Stomach (tissue), 9 donors: ENCODE results near the gene RXFP4. TPM values are rescaled to one million over a fixed set of nuclear protein-coding genes. Genes with fewer than 3 reads are reported as not detected.

Experiments
- DNase-seq, 2 donors: peaks; one replicate each; pipeline versions ENCODE4 v3.0.0 to v3.0.0-alpha.2; 2013 to 2019
- H3K27ac ChIP-seq, 5 donors: fragments of 200-600 bp in 4 of 5; sonication (generic) in 4 of 5; one replicate each; pipeline ENCODE4 v1.5.1; 2013 to 2019; ENCODE audit warnings: mild to moderate bottlenecking in 1 of 5, moderate library complexity in 1 of 5
- H3K27me3 ChIP-seq, 3 donors: fragments of 200-600 bp; sonication (generic); one replicate each; pipeline ENCODE4 v1.5.1; 2017 to 2019; ENCODE audit warnings: mixed run types in 1 of 3
- H3K36me3 ChIP-seq, 4 donors: fragments of 200-600 bp; sonication (generic); 1 replicate in 3 of 4; 2 replicates in 1 of 4; pipeline ENCODE4 v1.5.1; 2016 to 2019
- H3K4me1 ChIP-seq, 4 donors: fragments of 200-600 bp; sonication (generic); one replicate each; pipeline ENCODE4 v1.5.1; 2016 to 2019
- H3K4me3 ChIP-seq, 4 donors: fragments of 200-600 bp; sonication (generic) in 3 of 4; one replicate each; pipeline ENCODE4 v1.5.1; 2016 to 2019; ENCODE audit warnings: mild to moderate bottlenecking in 1 of 4
- H3K9me3 ChIP-seq, 4 donors: fragments of 200-600 bp; sonication (generic); one replicate each; pipeline ENCODE4 v1.5.1; 2016 to 2019
- EP300 ChIP-seq: sonication (generic); formaldehyde crosslinking; IDR thresholded peaks from one replicate; pipeline ENCODE4 v1.6.1; 2017; ENCODE audit warnings: antibody characterized with exemption
- POLR2A ChIP-seq, 4 donors: fragments of 450-650 bp; IDR thresholded peaks; one replicate each; pipeline ENCODE4 v1.6.1; 2016; ENCODE audit warnings: antibody characterized with exemption in 4 of 4, control low read depth in 2 of 4, mild to moderate bottlenecking in 1 of 4, moderate library complexity in 1 of 4
- POLR2AphosphoS5 ChIP-seq, 3 donors: sonication (generic); formaldehyde crosslinking; IDR thresholded peaks; one replicate each; pipeline ENCODE4 v1.6.1; 2016; ENCODE audit warnings: antibody characterized with exemption in 3 of 3
- WGBS, 5 donors: extraction: QIAGEN DNeasy Blood & Tissue Kit in 3 of 5; methylation state at CpG; one replicate each; pipeline versions ENCODE4 v1.1.5 to v1.1.7; 2013 to 2018; 5-methylcytosine and 5-hydroxymethylcytosine counted together
- intact Hi-C: fragments of 100-400 bp; cut with DNase I; formaldehyde crosslinking; loops from one replicate; pipeline ENCODE4 v1.15.1; 2023; ENCODE audit warnings: low total_unique reads
- polyA plus RNA-seq, 3 donors: library from polyadenylated mRNA; stranded (reverse); fragments of 200-250 nt; gene quantifications; one replicate each; pipeline ENCODE4 v1.2.3, GENCODE V29; 2013
- total RNA-seq, 5 donors: library from RNA; depleted of rRNA; stranded (reverse); fragments of >200 nt; gene quantifications; one replicate each; pipeline versions ENCODE4 v1.1.0 to v1.2.3, GENCODE V29; 2014 to 2016
- TF ChIP-seq, protein P1 (sequence below), 7 experiments: fragments of 450-650 bp in 4 of 7; fragments of 200-600 bp in 3 of 7; sonication (generic) in 3 of 7; IDR thresholded peaks; one replicate each; pipeline ENCODE4 v1.5.1; 2016 to 2019; ENCODE audit warnings: antibody characterized with exemption in 7 of 7, control low read depth in 2 of 7, mild to moderate bottlenecking in 1 of 7
- donor health status: healthy with polysubstance abuse.
- donor health status: Bipolar disorder and iron deficiency.
- donor health status: healthy.

RXFP4 gene
- total and polyA plus RNA-seq, 8 donors = 50.4 TPM; not detected in 7

DNA sequence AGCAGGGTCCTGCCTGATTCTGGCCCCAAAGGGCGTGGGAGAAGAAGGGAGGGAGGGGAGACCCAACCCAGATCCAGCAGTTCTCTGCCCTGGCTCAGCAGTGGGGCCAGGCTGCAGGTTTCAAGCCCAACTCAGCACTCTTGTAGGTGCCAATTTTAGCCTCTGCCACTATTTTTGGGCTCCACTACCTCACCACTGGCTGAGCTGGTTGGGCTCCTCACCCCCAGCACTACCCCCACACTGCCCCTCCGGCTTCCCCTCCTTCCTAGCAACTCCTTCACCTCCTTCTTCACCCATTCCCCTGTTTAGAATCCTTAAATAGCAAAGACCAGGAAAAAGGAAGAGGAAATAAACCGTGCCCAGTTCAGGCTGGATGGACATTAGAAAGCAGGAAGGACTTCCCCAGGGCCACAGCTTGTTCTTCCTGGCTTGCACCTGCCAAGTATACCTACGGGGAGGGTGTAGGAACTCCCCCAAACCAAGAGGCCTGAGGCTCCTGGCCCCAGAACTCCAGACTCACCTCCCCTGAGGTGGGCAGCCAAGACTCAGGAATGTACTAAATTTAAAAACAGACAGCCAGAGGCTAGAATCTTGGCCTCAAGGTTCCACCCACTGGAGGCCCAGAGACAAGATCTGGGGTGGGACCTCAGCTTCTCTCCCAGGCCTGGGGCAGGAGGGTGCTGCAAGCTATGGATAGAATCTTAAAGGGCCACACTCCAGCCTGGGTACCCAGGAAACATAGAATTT lies 38.3 kb downstream of the RXFP4 start:
- TF ChIP-seq POLR2AphosphoS5 (IDR thresholded peaks at IDR 0.05) (no peak), EP300 (no peak), POLR2A (IDR thresholded peaks at IDR 0.05) (no peak)
- TF ChIP-seq, protein P1, sequence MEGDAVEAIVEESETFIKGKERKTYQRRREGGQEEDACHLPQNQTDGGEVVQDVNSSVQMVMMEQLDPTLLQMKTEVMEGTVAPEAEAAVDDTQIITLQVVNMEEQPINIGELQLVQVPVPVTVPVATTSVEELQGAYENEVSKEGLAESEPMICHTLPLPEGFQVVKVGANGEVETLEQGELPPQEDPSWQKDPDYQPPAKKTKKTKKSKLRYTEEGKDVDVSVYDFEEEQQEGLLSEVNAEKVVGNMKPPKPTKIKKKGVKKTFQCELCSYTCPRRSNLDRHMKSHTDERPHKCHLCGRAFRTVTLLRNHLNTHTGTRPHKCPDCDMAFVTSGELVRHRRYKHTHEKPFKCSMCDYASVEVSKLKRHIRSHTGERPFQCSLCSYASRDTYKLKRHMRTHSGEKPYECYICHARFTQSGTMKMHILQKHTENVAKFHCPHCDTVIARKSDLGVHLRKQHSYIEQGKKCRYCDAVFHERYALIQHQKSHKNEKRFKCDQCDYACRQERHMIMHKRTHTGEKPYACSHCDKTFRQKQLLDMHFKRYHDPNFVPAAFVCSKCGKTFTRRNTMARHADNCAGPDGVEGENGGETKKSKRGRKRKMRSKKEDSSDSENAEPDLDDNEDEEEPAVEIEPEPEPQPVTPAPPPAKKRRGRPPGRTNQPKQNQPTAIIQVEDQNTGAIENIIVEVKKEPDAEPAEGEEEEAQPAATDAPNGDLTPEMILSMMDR (IDR thresholded peaks at IDR 0.05) = no peak
- Histone ChIP-seq H3K36me3 (no peaks in the 10 kb centered on the region), H3K27ac (peak overlapping the region; percentile 88 to 98 (median 93)), H3K4me1 (peaks cover 75 to 88% (median 82%) of the 10 kb centered on the region in 4 donors), H3K4me3 (peak overlapping the region; percentile 68 to 90 (median 72)), H3K27me3 (no peaks in the 10 kb centered on the region), H3K9me3 (no peaks in the 10 kb centered on the region)
- intact Hi-C loops = no loop called here
- 10 to 27% (median 13%) methylated on average over 4 of the region's 4 CpGs for WGBS, 5 donors
- peak in 1 of 2 donors; percentile 60 for DNase-seq

DNA sequence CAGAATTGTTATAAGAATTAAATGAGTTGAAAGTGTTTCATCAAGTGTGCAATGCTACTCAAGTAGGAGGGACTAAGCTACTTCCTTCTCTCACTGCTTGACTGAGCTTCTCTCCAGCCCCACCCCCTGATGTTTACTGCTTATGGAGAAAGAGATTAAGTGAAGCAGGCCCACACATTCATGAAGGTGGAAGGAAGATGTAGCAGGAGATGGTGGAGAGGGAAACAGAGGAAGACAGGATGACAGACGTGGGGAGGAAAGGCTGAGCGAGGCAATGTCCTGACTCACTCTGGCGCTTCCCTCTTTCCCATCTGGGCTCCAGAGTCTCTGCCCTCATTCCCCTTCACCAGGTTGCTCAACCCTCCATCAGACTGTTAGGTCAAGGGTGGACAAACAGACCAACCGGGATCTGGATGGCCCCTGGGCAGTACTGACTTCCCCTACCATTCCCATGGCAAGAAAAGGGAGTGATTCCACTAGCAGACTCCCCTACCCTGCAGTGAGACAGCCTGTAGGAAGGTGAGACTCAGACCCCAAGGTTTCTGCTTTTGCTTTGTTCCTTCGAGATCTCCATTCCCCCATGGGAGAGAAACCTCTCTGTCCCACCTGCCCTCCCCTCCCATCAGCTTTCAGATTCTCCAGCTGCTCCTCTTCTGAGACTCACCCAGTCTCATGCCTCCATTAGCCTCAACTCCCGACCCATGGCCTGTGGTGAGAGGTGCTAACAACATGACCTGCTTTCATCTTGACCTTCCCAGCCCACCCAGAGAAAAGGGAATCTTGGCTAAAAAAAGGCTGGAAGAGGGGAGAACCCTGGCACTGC lies 40.0 kb downstream of the RXFP4 start:
- intact Hi-C loops = no loop called here
- Histone ChIP-seq H3K36me3 (no peaks in the 10 kb centered on the region), H3K27ac (peak overlapping the region in 4 of 5 donors; percentile 91 to 98 (median 94)), H3K4me1 (peaks cover 59 to 72% (median 65%) of the 10 kb centered on the region in 4 donors), H3K27me3 (no peaks in the 10 kb centered on the region), H3K9me3 (no peaks in the 10 kb centered on the region), H3K4me3 (peak overlapping the region in 2 of 4 donors; percentile 2 to 32)
- WGBS, 5 donors = 48 to 69% (median 58%) methylated on average over 6 of the region's 6 CpGs
- no peak for TF ChIP-seq POLR2A (IDR thresholded peaks at IDR 0.05)
- TF ChIP-seq, protein P1 (IDR thresholded peaks at IDR 0.05) = no peak
- no peak for TF ChIP-seq EP300
- TF ChIP-seq POLR2AphosphoS5 (IDR thresholded peaks at IDR 0.05) = peak in 1 of 3 donors; percentile 15
- peak in 1 of 2 donors; percentile 70 for DNase-seq

DNA sequence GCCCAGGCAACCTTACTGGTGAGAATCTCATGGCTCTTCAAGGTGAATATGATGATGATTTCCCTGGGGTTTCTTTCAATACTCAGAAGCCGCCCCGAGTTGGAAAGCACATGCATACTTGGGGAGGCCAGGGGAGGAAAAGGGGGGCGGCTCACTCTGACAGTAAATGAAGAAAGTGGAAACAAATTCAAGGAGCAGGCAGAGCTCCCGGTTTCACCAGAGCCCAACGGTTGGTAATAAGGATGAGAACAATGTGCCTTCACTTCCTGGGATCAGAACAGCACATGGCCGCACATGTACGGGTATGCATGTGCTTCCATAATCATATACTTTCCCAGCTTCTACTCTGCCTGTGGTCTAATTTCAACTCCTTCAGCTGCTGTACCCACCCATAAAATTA lies 40.7 kb downstream of the RXFP4 start:
- Histone ChIP-seq H3K4me1 (peaks cover 53 to 66% (median 59%) of the 10 kb centered on the region in 4 donors), H3K27ac (peak overlapping the region in 4 of 5 donors; percentile 91 to 98 (median 94)), H3K9me3 (no peaks in the 10 kb centered on the region), H3K4me3 (peak overlapping the region in 2 of 4 donors; percentile 2 to 32), H3K36me3 (no peaks in the 10 kb centered on the region), H3K27me3 (no peaks in the 10 kb centered on the region)
- TF ChIP-seq EP300 (no peak), POLR2AphosphoS5 (IDR thresholded peaks at IDR 0.05) (no peak), POLR2A (IDR thresholded peaks at IDR 0.05) (no peak)
- TF ChIP-seq, protein P1 (IDR thresholded peaks at IDR 0.05) = no peak
- 66 to 83% (median 71%) methylated on average over 7 of the region's 7 CpGs for WGBS, 5 donors
- intact Hi-C loops = no loop called here
- DNase-seq = no peak
